Muscle of leg (tissue), 11 donors: ENCODE measurements around the gene RAI1. TPM values are rescaled to one million over a fixed set of nuclear protein-coding genes. Genes with fewer than 3 reads are reported as not detected.

Source experiments
- DNase-seq: peaks from one replicate; pipeline ENCODE4 v3.0.0; 2013
- H3K27ac ChIP-seq: one replicate; pipeline ENCODE4 v1.5.1; 2013; ENCODE audit warnings: mild to moderate bottlenecking, low read length, control low read depth
- H3K27me3 ChIP-seq: one replicate; pipeline ENCODE4 v1.6.1; 2013; ENCODE audit warnings: low read length; ENCODE audit not compliant: control insufficient read depth, insufficient read depth
- H3K36me3 ChIP-seq: one replicate; pipeline ENCODE4 v1.6.1; 2013; ENCODE audit warnings: low read length; ENCODE audit not compliant: control insufficient read depth, insufficient read depth
- H3K4me1 ChIP-seq: one replicate; pipeline ENCODE4 v1.6.1; 2013; ENCODE audit warnings: low read length; ENCODE audit not compliant: control insufficient read depth, insufficient read depth
- H3K4me3 ChIP-seq: one replicate; pipeline ENCODE4 v1.5.1; 2013; ENCODE audit warnings: low read length, control low read depth
- H3K9me3 ChIP-seq: replicated peaks from 2 replicates; pipeline ENCODE4 v1.6.1; 2013; ENCODE audit warnings: low read depth, low read length; ENCODE audit not compliant: control insufficient read depth
- WGBS: methylation state at CpG from one replicate; pipeline ENCODE4 v1.1.5; 2013; ENCODE audit warnings: missing lambda C conversion rate; ENCODE audit not compliant: insufficient coverage; 5-methylcytosine and 5-hydroxymethylcytosine counted together
- polyA plus RNA-seq, 8 donors: library from polyadenylated mRNA; unstranded; fragments of 120-200 nt; gene quantifications; one replicate each; pipeline versions ENCODE4 v1.2.1 to v1.2.3, GENCODE V29; 2013; ENCODE audit warnings: inconsistent platforms in 1 of 8, low replicate concordance in 1 of 8; ENCODE audit not compliant: insufficient read length in 8 of 8, insufficient read depth in 1 of 8
- total RNA-seq: library from RNA; stranded (reverse); fragments of 120-200 nt; gene quantifications from one replicate; pipeline ENCODE4 v1.2.4, GENCODE V29; 2013

Gene RAI1
- total and polyA plus RNA-seq, 9 donors = 7.4 to 25.5 (median 20.7) TPM

DNA sequence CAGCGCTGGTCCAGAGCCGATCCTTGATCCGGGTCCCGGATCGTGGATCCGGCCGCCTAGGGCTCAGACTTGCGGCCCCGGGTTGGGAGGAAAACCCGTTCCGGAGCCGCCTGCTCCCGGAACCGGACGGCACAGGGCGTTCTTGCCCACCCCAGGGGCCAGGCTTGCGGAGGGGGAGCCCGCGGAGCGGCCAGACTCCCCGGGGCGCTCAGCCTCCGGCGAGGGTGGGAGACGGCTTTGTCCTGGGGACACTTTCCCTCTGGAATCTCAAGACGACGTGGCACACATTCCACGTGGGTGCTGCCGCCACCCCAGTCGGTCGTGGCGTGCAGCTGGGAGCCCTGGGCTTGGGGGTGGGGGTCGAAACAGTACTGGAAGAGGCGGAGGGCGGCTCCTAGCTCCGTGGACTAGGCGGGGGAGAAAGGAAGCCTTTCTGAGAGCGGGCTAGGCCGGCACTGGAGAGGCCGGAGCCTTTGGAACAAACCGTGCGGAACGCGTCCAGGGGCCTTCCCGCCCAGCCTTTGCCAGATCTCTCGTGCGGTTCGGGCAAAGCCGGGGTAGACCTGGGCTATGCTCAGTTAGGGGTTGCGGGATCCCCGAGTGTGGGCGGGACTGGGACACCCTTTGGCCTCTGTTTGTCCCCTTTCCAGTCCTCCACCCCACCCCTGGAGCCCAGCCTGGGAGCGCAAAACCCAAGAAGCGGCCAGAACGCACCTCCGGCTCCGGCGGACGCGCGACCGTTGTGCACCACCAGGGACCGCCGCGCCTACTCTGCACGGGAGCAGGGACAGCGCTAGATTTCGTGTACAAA lies 129.0 kb downstream of the RAI1 start:
- Histone ChIP-seq H3K27me3 (no peaks in the 10 kb centered on the region), H3K27ac (peak overlapping the region; percentile 77), H3K4me1 (peaks cover 70% of the 10 kb centered on the region), H3K4me3 (peak overlapping the region; percentile 5), H3K9me3 (no peaks in the 10 kb centered on the region), H3K36me3 (peaks cover 53% of the 10 kb centered on the region)
- WGBS = 19% methylated on average over 51 of the region's 68 CpGs
- DNase-seq = peak; percentile 90

DNA sequence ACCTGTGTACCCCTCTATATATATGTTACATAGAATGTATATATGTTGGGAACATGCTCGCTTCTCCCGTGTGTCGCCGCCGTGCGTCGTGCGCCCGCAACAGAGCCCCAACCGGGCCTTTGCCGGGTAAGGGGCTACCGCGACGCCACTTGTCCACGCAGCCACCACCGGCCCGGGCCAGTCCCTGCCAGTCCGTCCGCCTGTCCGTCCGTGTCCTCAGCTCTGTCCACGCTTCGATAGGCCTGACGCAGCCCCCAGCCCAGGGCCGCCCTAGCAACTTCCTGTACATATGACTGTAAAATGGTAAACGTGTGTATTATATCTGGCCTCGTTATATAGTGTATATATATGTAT lies 129.6 kb downstream of the RAI1 start:
- no peaks in the 10 kb centered on the region for H3K9me3 ChIP-seq
- H3K27me3 ChIP-seq = no peaks in the 10 kb centered on the region
- H3K36me3 ChIP-seq = peaks cover 53% of the 10 kb centered on the region
- peak overlapping the region; percentile 77 for H3K27ac ChIP-seq
- H3K4me3 ChIP-seq = no peak overlapping the region
- peaks cover 66% of the 10 kb centered on the region for H3K4me1 ChIP-seq
- 49% methylated on average over 21 of the region's 27 CpGs for WGBS
- DNase-seq = no peak

DNA sequence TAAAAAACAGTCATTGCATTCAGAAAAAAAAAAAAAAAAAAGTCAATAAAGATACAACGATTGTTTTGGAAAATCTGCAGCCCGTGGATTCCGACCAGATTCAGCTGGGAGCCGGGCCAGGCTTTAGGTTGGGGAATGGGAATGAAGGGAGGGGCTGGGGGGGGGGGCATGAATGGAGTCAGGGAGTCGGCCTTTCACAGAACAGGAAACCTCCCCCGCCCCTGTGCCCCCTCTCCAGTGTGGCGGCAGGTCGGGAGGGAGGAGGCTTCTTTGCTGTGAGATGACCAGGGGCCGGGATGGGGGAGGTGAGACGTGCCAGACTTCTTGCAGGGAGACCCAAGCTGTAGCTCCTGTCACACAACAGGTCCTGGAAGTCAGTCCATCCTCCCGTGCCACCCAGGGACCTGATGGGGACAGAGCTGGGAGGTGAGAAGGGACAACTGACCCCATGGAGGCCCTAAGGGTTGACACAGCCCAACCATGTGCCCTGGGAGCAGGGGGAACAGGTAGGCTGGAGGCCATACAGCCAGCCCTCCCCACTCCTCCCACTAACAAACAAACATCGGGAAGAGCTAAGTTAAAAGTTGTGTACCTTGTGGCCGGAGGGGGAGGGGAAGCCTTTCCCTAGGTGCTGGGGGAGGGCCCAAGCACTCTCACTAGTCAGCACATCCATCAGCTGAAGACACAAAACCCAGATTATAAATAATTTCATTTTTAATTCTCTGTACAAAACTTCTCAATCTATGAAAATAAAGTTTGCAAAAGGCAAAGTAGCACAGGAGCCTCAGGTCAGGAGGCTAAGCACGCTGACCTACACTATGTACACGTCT lies 130.3 kb downstream of the RAI1 start:
- 20% methylated on average over 1 of the region's 15 CpGs for WGBS
- H3K27ac ChIP-seq = peak overlapping the region; percentile 79
- peak; percentile 83 for DNase-seq
- H3K27me3 ChIP-seq = no peaks in the 10 kb centered on the region
- peaks cover 52% of the 10 kb centered on the region for H3K36me3 ChIP-seq
- H3K4me1 ChIP-seq = peaks cover 64% of the 10 kb centered on the region
- H3K9me3 ChIP-seq = no peaks in the 10 kb centered on the region
- no peak overlapping the region for H3K4me3 ChIP-seq

DNA sequence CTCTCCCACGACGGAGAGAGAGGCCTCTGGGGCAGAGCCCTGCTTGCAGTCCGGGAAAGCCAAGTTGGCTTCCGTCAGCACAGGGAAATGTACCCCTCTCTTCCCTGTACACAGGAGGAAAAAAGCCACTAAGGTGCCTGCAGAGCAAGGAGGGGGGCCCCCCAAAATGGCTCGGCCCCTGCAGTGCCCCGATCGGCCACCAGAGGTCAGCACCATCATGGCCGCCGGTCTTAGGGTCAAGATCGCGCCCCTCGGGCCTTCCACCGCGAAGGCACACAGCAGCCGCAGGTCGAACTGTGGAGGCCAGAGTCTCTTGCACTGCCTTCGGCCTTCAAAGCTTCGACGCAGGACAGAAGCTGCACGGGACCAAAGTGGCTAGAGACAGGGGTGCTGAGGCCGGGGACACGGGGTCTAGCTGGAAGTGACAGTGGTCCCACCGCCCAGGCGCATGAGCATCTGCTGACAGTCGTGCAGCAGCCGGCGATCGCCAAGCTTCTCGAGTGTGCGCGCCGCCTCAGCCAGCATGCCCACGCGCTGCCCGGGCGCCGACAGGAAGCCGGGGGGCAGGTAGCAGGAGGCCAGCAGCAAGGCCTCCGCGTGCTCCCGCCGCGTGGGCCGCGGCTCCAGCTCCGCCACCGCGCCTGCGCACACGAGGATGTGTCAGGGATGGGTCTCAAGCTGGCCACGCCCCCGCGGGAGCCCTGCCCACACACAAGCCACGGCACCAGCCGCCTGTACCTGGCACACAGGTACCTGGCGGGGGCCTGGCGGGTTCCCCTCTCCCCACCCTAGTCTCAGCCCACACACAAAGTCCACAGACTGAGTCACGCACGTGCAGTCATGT lies 131.2 kb downstream of the RAI1 start:
- Histone ChIP-seq H3K27me3 (no peaks in the 10 kb centered on the region), H3K4me3 (no peak overlapping the region), H3K4me1 (peaks cover 57% of the 10 kb centered on the region), H3K9me3 (no peaks in the 10 kb centered on the region), H3K36me3 (peaks cover 60% of the 10 kb centered on the region), H3K27ac (no peak overlapping the region)
- WGBS = 51% methylated on average over 56 of the region's 59 CpGs
- DNase-seq = peak; percentile 81

GRCh38 chr17:17813055-17813724 lies 131.9 kb downstream of the RAI1 start:
- WGBS = 88% methylated on average over 14 of the region's 25 CpGs
- H3K4me1 ChIP-seq = peaks cover 56% of the 10 kb centered on the region
- no peak for DNase-seq
- H3K36me3 ChIP-seq = peaks cover 66% of the 10 kb centered on the region
- no peak overlapping the region for H3K4me3 ChIP-seq
- no peaks in the 10 kb centered on the region for H3K9me3 ChIP-seq
- H3K27me3 ChIP-seq = no peaks in the 10 kb centered on the region
- H3K27ac ChIP-seq = no peak overlapping the region

- peaks cover 58% of the 10 kb centered on the region for H3K4me1 ChIP-seq
- no peaks in the 10 kb centered on the region for H3K9me3 ChIP-seq
- H3K27ac ChIP-seq = no peak overlapping the region
- no peak overlapping the region for H3K4me3 ChIP-seq
- no peaks in the 10 kb centered on the region for H3K27me3 ChIP-seq
- no peak for DNase-seq
- peaks cover 71% of the 10 kb centered on the region for H3K36me3 ChIP-seq
- 65% methylated on average over 5 of the region's 16 CpGs for WGBS
These were observed 132.5 kb downstream of the RAI1 start for GRCh38 chr17:17813725-17814095.

GRCh38 chr17:17814162-17815061 lies 133.2 kb downstream of the RAI1 start:
- H3K9me3 ChIP-seq = no peaks in the 10 kb centered on the region
- no peak for DNase-seq
- peaks cover 58% of the 10 kb centered on the region for H3K4me1 ChIP-seq
- no peak overlapping the region for H3K4me3 ChIP-seq
- no peaks in the 10 kb centered on the region for H3K27me3 ChIP-seq
- H3K27ac ChIP-seq = no peak overlapping the region
- peaks cover 75% of the 10 kb centered on the region for H3K36me3 ChIP-seq
- 77% methylated on average over 17 of the region's 20 CpGs for WGBS

DNA sequence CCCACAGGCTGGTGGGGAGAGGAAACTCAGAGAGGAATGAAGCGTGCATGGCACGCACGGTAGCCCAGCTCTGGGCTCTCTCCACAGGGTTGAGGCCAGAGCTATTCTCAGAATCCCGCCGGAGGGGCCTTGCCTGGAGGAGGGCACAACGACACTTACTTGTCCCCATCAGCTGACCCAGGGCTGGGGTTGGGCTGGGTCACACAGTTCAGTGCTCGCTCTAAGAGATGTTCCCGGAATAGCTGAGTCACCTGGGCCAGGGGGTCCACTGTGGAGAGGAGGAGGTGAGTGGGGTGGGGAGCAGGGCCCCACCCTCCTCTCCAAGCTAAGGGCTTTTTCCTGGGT lies 133.8 kb downstream of the RAI1 start:
- Histone ChIP-seq H3K27ac (peak overlapping the region; percentile 42), H3K4me1 (peaks cover 59% of the 10 kb centered on the region), H3K36me3 (peaks cover 80% of the 10 kb centered on the region), H3K4me3 (no peak overlapping the region), H3K9me3 (no peaks in the 10 kb centered on the region), H3K27me3 (no peaks in the 10 kb centered on the region)
- WGBS = 73% methylated on average over 7 of the region's 8 CpGs
- DNase-seq = peak; percentile 38
